PFSK-1 (cell line): ENCODE measurements around the gene OVOL1.
A peak's percentile ranks its signal among the peaks of the same experiment; 100 is the strongest.

Source experiments
- FOXP2 ChIP-seq: optimal IDR thresholded peaks from 2 replicates; pipeline ENCODE3; 2011; ENCODE audit warnings: borderline replicate concordance, control low read depth, inconsistent platforms; ENCODE audit not compliant: insufficient read depth; ENCODE audit errors: extremely low read length, extremely low read depth
- POLR2AphosphoS5 ChIP-seq: IDR thresholded peaks from 2 replicates; pipeline ENCODE4 v1.6.1; 2012; ENCODE audit warnings: low read depth, mild to moderate bottlenecking, control low read depth, low read length, moderate library complexity
- REST ChIP-seq, 2 experiments: IDR thresholded peaks; 2 replicates each; pipeline versions ENCODE4 v1.6.1 to v1.8.0; 2011 to 2012; ENCODE audit warnings: low read depth in 2 of 2, low read length in 2 of 2, control low read depth in 1 of 2, inconsistent platforms in 1 of 2, mild to moderate bottlenecking in 1 of 2, moderate library complexity in 1 of 2; ENCODE audit not compliant: insufficient read depth in 1 of 2
- SIN3A ChIP-seq: IDR thresholded peaks from 2 replicates; pipeline ENCODE4 v1.6.1; 2012; ENCODE audit warnings: mild to moderate bottlenecking, low read length, moderate library complexity, borderline replicate concordance; ENCODE audit not compliant: insufficient read depth
- TAF1 ChIP-seq: IDR thresholded peaks from 2 replicates; pipeline ENCODE4 v1.6.1; 2012; ENCODE audit warnings: low read length, control low read depth, borderline replicate concordance; ENCODE audit not compliant: insufficient read depth

The OVOL1 gene

GRCh38 chr11:65814131-65814985 lies 27.5 kb downstream of the OVOL1 start:
- no peak for TF ChIP-seq SIN3A
- TF ChIP-seq POLR2AphosphoS5: no peak
- TF ChIP-seq FOXP2: no peak

- TF ChIP-seq SIN3A: no peak
- TF ChIP-seq POLR2AphosphoS5: no peak
- TF ChIP-seq REST (IDR thresholded peaks at IDR 0.05; ENCODE audit: insufficient read depth in 1 of 2, low read depth in 2 of 2, low read length in 2 of 2): no peak
- no peak for TF ChIP-seq TAF1
- TF ChIP-seq FOXP2: no peak
Measured at GRCh38 chr11:65814986-65815565, 28.2 kb downstream of the OVOL1 start.

DNA sequence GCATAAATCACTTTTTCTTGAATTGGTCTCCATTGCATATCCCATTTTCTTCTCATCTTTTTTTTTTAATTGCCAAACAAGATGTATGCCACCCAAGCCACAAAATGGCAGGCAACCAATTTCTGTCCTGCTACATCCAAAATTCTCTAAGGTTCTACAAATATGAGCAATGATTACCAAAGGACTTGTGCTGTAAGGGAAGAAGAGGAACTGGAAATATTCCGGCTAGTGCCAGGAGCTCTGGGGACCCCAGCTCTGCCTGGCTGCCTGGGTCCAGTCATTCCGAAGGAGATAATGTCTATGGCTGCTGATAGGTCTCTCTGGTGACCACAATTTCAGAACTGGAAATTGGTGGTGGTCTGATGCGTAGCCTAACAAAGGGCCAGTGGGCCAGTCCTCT lies 29.8 kb downstream of the OVOL1 start:
- TF ChIP-seq SIN3A (no peak), TAF1 (no peak), FOXP2 (no peak), POLR2AphosphoS5 (no peak), REST (IDR thresholded peaks at IDR 0.05; ENCODE audit: insufficient read depth in 1 of 2, low read depth in 2 of 2, low read length in 2 of 2) (no peak)

- no peak for TF ChIP-seq REST (IDR thresholded peaks at IDR 0.05; ENCODE audit: insufficient read depth in 1 of 2, low read depth in 2 of 2, low read length in 2 of 2)
- no peak for TF ChIP-seq FOXP2
- no peak for TF ChIP-seq POLR2AphosphoS5
- TF ChIP-seq SIN3A: no peak
- no peak for TF ChIP-seq TAF1
Measured at GRCh38 chr11:65817312-65817834, 30.5 kb downstream of the OVOL1 start.

- TF ChIP-seq FOXP2: peak; percentile 89
- no peak for TF ChIP-seq POLR2AphosphoS5
- peak; percentile 19; the same call in 1 of the 2 replicates for TF ChIP-seq SIN3A
Measured at GRCh38 chr11:65817835-65818680, 31.2 kb downstream of the OVOL1 start.
